HepG2 (cell line): Measurements from ENCODE around the gene TBCCD1. TPM values are rescaled to one million over a fixed set of nuclear protein-coding genes. Genes with fewer than 3 reads are reported as not detected.
A peak's percentile ranks its signal among the peaks of the same experiment; 100 is the strongest.

Experiments used
- CBX5 ChIP-seq: sonication (generic); formaldehyde crosslinking; IDR thresholded peaks from 2 replicates; pipeline ENCODE4 v1.4.0; 2020; ENCODE audit warnings: missing genetic modification reagents, borderline replicate concordance
- ETV5 ChIP-seq: IDR thresholded peaks from 2 replicates; pipeline ENCODE4 v1.6.1; 2018; ENCODE audit warnings: missing biosample characterization, missing genetic modification reagents, inconsistent platforms, borderline replicate concordance
- HCFC1 ChIP-seq: fragments of 150-350 bp; IDR thresholded peaks from 2 replicates; pipeline ENCODE4 v1.6.1; 2014; ENCODE audit warnings: low read depth, low read length
- HDAC2 ChIP-seq: sonication (generic); formaldehyde crosslinking; IDR thresholded peaks from 2 replicates; pipeline ENCODE4 v1.4.0; 2020; ENCODE audit warnings: missing genetic modification reagents
- HOXD1 ChIP-seq: sonication (generic); formaldehyde crosslinking; IDR thresholded peaks from 2 replicates; pipeline ENCODE4 v1.5.0; 2020; ENCODE audit warnings: missing genetic modification reagents
- IRF2 ChIP-seq: IDR thresholded peaks from 2 replicates; pipeline ENCODE4 v1.6.1; 2018; ENCODE audit warnings: missing genetic modification reagents, missing compliant biosample characterization
- KDM5A ChIP-seq: fragments of 200-600 bp; sonication (generic); IDR thresholded peaks from 2 replicates; pipeline ENCODE4 v1.7.0; 2018; ENCODE audit warnings: antibody characterized with exemption, mild to moderate bottlenecking, low read length, borderline replicate concordance
- MLLT10 ChIP-seq: sonication (generic); formaldehyde crosslinking; IDR thresholded peaks from 2 replicates; pipeline ENCODE4 v1.4.0; 2020; ENCODE audit warnings: missing genetic modification reagents
- RBM22 ChIP-seq: fragments of 200-400 bp; formaldehyde crosslinking; optimal IDR thresholded peaks from 2 replicates; pipeline ENCODE3; 2017; ENCODE audit warnings: mild to moderate bottlenecking, low read length, moderate library complexity
- RFX5 ChIP-seq: IDR thresholded peaks from 2 replicates; pipeline ENCODE4 v1.6.1; 2011; ENCODE audit warnings: low read depth, low read length, improper control_type of control experiment
- SP140L ChIP-seq: sonication (generic); formaldehyde crosslinking; IDR thresholded peaks from 2 replicates; pipeline ENCODE4 v1.4.0; 2020; ENCODE audit warnings: missing genetic modification reagents, borderline replicate concordance
- TFAP4 ChIP-seq: sonication (generic); IDR thresholded peaks from 2 replicates; pipeline ENCODE4 v1.6.1; 2016; ENCODE audit warnings: low read depth, borderline replicate concordance
- TGIF2 ChIP-seq: IDR thresholded peaks from 2 replicates; pipeline ENCODE4 v1.6.1; 2016; ENCODE audit warnings: control low read depth, missing compliant biosample characterization
- ZBTB20 ChIP-seq: sonication (generic); formaldehyde crosslinking; IDR thresholded peaks from 2 replicates; pipeline ENCODE4 v1.8.1; 2023; ENCODE audit warnings: missing genetic modification reagents, low read depth, mild to moderate bottlenecking, borderline replicate concordance
- ZNF143 ChIP-seq: sonication (generic); formaldehyde crosslinking; IDR thresholded peaks from 2 replicates; pipeline ENCODE4 v1.4.0; 2020; ENCODE audit warnings: missing genetic modification reagents
- ZNF280D ChIP-seq: sonication (generic); formaldehyde crosslinking; IDR thresholded peaks from 2 replicates; pipeline ENCODE4 v1.5.1; 2020; ENCODE audit warnings: mild to moderate bottlenecking, missing genetic modification reagents
- ZNF329 ChIP-seq: sonication (generic); formaldehyde crosslinking; IDR thresholded peaks from 2 replicates; pipeline ENCODE4 v1.9.0; 2021; ENCODE audit warnings: low read depth, mild to moderate bottlenecking, missing genetic modification reagents
- ZNF354B ChIP-seq: sonication (generic); formaldehyde crosslinking; IDR thresholded peaks from 2 replicates; pipeline ENCODE4 v1.8.0; 2022; ENCODE audit warnings: mild to moderate bottlenecking, missing genetic modification reagents
- ZNF431 ChIP-seq: sonication (generic); formaldehyde crosslinking; IDR thresholded peaks from 2 replicates; pipeline ENCODE4 v1.9.0; 2022; ENCODE audit warnings: missing genetic modification reagents, low read depth, mild to moderate bottlenecking, borderline replicate concordance
- ZNF776 ChIP-seq: sonication (generic); formaldehyde crosslinking; IDR thresholded peaks from 2 replicates; pipeline ENCODE4 v1.4.0; 2020; ENCODE audit warnings: mild to moderate bottlenecking, missing genetic modification reagents
- polyA plus RNA-seq, 8 experiments: library from polyadenylated mRNA; depleted of rRNA in 3 of 8; stranded (reverse) in 7 of 8; unstranded in 1 of 8; fragments of >200 nt; fragmentation: Illumina TruSeq in 4 of 8; extraction: Trizol in 4 of 8; gene quantifications; 2 replicates each; pipeline versions ENCODE4 v1.2.1 to v1.2.3, GENCODE V29; 2011 to 2016; ENCODE audit warnings: low read depth in 4 of 8, missing spikeins in 1 of 8, mixed read lengths in 1 of 8; ENCODE audit not compliant: insufficient read depth in 1 of 8
- total RNA-seq, 5 experiments: library from RNA; depleted of rRNA; stranded (reverse); fragments of >200 nt; fragmentation: Illumina TruSeq; extraction: Trizol; gene quantifications; 2 replicates each; pipeline ENCODE4 v1.2.3, GENCODE V29; 2016; ENCODE audit warnings: low read depth in 1 of 5
- TF ChIP-seq, protein P1 (sequence below), 2 experiments: sonication (generic) in 1 of 2; formaldehyde crosslinking in 1 of 2; IDR thresholded peaks; 2 replicates each; pipeline versions ENCODE4 v1.4.0 to v1.6.1; 2016 to 2020; ENCODE audit warnings: borderline replicate concordance in 1 of 2, low read depth in 1 of 2, mild to moderate bottlenecking in 1 of 2, missing genetic modification reagents in 1 of 2

Gene TBCCD1
- total and polyA plus RNA-seq, 2 of the 13 experiments (the other 11 are each of a cell fraction or from before 2014, with no cell fraction given): 13.6 to 16.2 TPM

DNA sequence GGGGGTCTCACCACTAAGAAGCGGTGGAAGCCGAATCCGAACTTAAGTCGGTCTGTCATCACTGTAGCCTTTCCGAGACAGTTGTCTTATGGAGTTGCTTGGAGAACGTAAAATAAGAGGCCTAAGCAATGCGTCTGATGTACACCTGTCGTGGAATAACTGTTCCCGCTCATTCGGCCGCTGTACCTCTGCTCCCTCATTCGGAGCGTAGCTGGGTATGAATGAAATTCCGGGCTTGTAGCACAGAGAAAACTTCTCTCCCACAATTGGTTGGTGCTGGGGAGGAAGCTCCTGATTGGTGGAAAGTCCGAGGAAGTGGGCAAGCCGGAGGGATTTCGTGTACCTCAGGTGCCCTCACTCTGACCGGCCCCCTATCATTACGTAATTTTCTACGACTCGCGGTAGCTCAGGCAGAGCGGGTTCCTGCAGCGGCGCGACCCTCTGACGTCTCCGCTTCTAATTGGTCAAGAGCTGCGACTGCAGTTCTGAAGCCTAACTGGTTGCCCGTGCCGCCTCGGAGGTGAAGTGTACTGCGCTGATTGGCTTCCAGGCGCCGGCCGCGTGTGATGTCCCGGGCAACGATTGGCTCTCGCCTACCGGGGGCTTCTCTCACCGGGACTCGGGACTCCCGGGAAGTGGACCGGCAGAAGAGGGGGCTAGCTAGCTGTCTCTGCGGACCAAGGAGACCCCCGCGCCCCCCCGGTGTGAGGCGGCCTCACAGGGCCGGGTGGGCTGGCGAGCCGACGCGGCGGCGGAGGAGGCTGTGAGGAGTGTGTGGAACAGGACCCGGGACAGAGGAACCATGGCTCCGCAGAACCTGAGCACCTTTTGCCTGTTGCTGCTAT, 3.2 kb upstream of the TBCCD1 start, which contains the start of gene DNAJB11 (continued):
- TF ChIP-seq KDM5A (peak; percentile 90), ZNF776 (CRISPR knock-in tag) (0 out of 2 replicates have a peak, but pooled peaks have one; percentile 38), CBX5 (peak; percentile 16; the same call in 1 of the 2 replicates), HOXD1 (CRISPR knock-in tag) (0 out of 2 replicates have a peak, but pooled peaks have one; percentile 16), TFAP4 (peak; percentile 24; the same call in 1 of the 2 replicates), RBM22 (no peak), HDAC2 (CRISPR knock-in tag) (peak; percentile 58; the same call in 1 of the 2 replicates), ZNF431 (CRISPR knock-in tag) (no peak), HCFC1 (peak; percentile 61; the same call in 1 of the 2 replicates), ZNF143 (CRISPR knock-in tag) (peak; percentile 53), SP140L (0 out of 2 replicates have a peak, but pooled peaks have one; percentile 54), ZNF280D (CRISPR knock-in tag) (no peak), ZNF354B (CRISPR knock-in tag) (no peak), IRF2 (CRISPR knock-in tag) (peak; percentile 38; the same call in 1 of the 2 replicates), RFX5 (peak; percentile 89), MLLT10 (CRISPR knock-in tag) (no peak), ZNF329 (CRISPR knock-in tag) (peak; percentile 36; the same call in 1 of the 2 replicates), ZBTB20 (CRISPR knock-in tag) (peak; percentile 41; the same call in 1 of the 2 replicates), TGIF2 (CRISPR knock-in tag) (peak; percentile 74; the same call in 1 of the 2 replicates), ETV5 (CRISPR knock-in tag) (peak; percentile 34; the same call in 1 of the 2 replicates)
- TF ChIP-seq, protein P1, sequence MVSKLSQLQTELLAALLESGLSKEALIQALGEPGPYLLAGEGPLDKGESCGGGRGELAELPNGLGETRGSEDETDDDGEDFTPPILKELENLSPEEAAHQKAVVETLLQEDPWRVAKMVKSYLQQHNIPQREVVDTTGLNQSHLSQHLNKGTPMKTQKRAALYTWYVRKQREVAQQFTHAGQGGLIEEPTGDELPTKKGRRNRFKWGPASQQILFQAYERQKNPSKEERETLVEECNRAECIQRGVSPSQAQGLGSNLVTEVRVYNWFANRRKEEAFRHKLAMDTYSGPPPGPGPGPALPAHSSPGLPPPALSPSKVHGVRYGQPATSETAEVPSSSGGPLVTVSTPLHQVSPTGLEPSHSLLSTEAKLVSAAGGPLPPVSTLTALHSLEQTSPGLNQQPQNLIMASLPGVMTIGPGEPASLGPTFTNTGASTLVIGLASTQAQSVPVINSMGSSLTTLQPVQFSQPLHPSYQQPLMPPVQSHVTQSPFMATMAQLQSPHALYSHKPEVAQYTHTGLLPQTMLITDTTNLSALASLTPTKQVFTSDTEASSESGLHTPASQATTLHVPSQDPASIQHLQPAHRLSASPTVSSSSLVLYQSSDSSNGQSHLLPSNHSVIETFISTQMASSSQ (IDR thresholded peaks at IDR 0.05; ENCODE audit: low read depth): no peak
- TF ChIP-seq, protein P1 (CRISPR knock-in tag; IDR thresholded peaks at IDR 0.05; ENCODE audit: borderline replicate concordance): peak; percentile 59; the same call in 1 of the 2 replicates
